Neural progenitor cell (in vitro differentiated cells): ENCODE measurements around the gene SIPA1L3. TPM values are rescaled to one million over a fixed set of nuclear protein-coding genes. Genes with fewer than 3 reads are reported as not detected.

Experiments used
- DNase-seq: peaks from one replicate; pipeline ENCODE4 v3.0.0-alpha.2; 2016; ENCODE audit warnings: low spot score
- H2AFZ ChIP-seq: fragments of 200-600 bp; sonication (generic); replicated peaks from 2 replicates; pipeline ENCODE4 v1.6.1; 2016; ENCODE audit warnings: antibody characterized with exemption
- H3F3A ChIP-seq: fragments of 200-600 bp; sonication (generic); 2 replicates; pipeline ENCODE4 v1.6.1; 2016; ENCODE audit warnings: antibody characterized with exemption, low read depth
- H3K27ac ChIP-seq: fragments of 200-600 bp; sonication (generic); 2 replicates; pipeline ENCODE4 v1.5.1; 2016; ENCODE audit warnings: mild to moderate bottlenecking
- H3K27me3 ChIP-seq: fragments of 200-600 bp; sonication (generic); 2 replicates; pipeline ENCODE4 v1.6.1; 2016; ENCODE audit warnings: mild to moderate bottlenecking, moderate library complexity
- H3K36me3 ChIP-seq: fragments of 200-600 bp; sonication (generic); 2 replicates; pipeline ENCODE4 v1.5.1; 2016
- H3K4me1 ChIP-seq: fragments of 200-600 bp; sonication (generic); 2 replicates; pipeline ENCODE4 v1.6.1; 2016; ENCODE audit warnings: mixed run types
- H3K4me2 ChIP-seq: fragments of 200-600 bp; sonication (generic); 2 replicates; pipeline ENCODE4 v1.6.1; 2016
- H3K4me3 ChIP-seq: fragments of 200-600 bp; sonication (generic); 2 replicates; pipeline ENCODE4 v1.5.1; 2016
- H3K79me2 ChIP-seq: fragments of 200-600 bp; sonication (generic); 2 replicates; pipeline ENCODE4 v1.6.1; 2016; ENCODE audit warnings: low read depth
- H3K9ac ChIP-seq: fragments of 200-600 bp; sonication (generic); 2 replicates; pipeline ENCODE4 v1.6.1; 2016
- H3K9me3 ChIP-seq: fragments of 200-600 bp; sonication (generic); 2 replicates; pipeline ENCODE4 v1.5.1; 2016; ENCODE audit warnings: low read depth
- H4K20me1 ChIP-seq: fragments of 200-600 bp; sonication (generic); 2 replicates; pipeline ENCODE4 v1.6.1; 2016; ENCODE audit warnings: low read depth
- H3K27ac Mint-ChIP-seq: 3 replicates; pipeline ENCODE4 v1.8.0; 2021; ENCODE audit warnings: mixed read lengths
- H3K27me3 Mint-ChIP-seq: 2 replicates; pipeline ENCODE4 v1.8.0; 2022; ENCODE audit warnings: low read depth, mild to moderate bottlenecking, inconsistent platforms, moderate library complexity, mixed read lengths; ENCODE audit not compliant: insufficient read depth
- H3K36me3 Mint-ChIP-seq: 3 replicates; pipeline ENCODE4 v1.8.0; 2021; ENCODE audit warnings: mixed read lengths
- H3K4me1 Mint-ChIP-seq: 3 replicates; pipeline ENCODE4 v1.8.0; 2021; ENCODE audit warnings: mixed read lengths
- H3K4me3 Mint-ChIP-seq: 3 replicates; pipeline ENCODE4 v1.8.0; 2021; ENCODE audit warnings: mild to moderate bottlenecking, moderate library complexity, mixed read lengths
- H3K9me3 Mint-ChIP-seq: 3 replicates; pipeline ENCODE4 v1.8.0; 2020; ENCODE audit warnings: mixed read lengths
- CTCF ChIP-seq: fragments of 200-600 bp; sonication (generic); IDR thresholded peaks from 2 replicates; pipeline ENCODE4 v1.5.1; 2017; ENCODE audit warnings: antibody characterized with exemption, mild to moderate bottlenecking
- EZH2 ChIP-seq: fragments of 200-600 bp; sonication (generic); IDR thresholded peaks from 2 replicates; pipeline ENCODE4 v1.6.1; 2017; ENCODE audit warnings: antibody characterized with exemption, mild to moderate bottlenecking, moderate library complexity
- EZH2phosphoT487 ChIP-seq: fragments of 200-600 bp; sonication (generic); IDR thresholded peaks from 2 replicates; pipeline ENCODE4 v1.6.1; 2017; ENCODE audit warnings: antibody characterized with exemption
- total RNA-seq: library from RNA; depleted of rRNA; stranded (reverse); fragments of >200 nt; gene quantifications from 2 replicates; pipeline ENCODE4 v1.2.3, GENCODE V29; 2015; ENCODE audit warnings: low replicate concordance

The SIPA1L3 gene
- total RNA-seq, 1 donor from 2014 or later: 19.2 TPM

GRCh38 chr19:38006361-38007045, 99.5 kb downstream of the SIPA1L3 start:
- Histone ChIP-seq H3K27ac (no peak overlapping the region), H4K20me1 (no peaks in the 10 kb centered on the region), H3K36me3 (no peaks in the 10 kb centered on the region), H3K4me2 (no peak overlapping the region), H3F3A (peaks cover 40% of the 10 kb centered on the region), H2AFZ (no peak overlapping the region), H3K4me3 (no peak overlapping the region), H3K79me2 (peaks cover 61% of the 10 kb centered on the region), H3K4me1 (peaks cover 28% of the 10 kb centered on the region), H3K9me3 (no peaks in the 10 kb centered on the region), H3K27me3 (no peaks in the 10 kb centered on the region), H3K9ac (no peak overlapping the region)
- H3K9me3 Mint-ChIP-seq: no peaks in the 10 kb centered on the region
- H3K4me3 Mint-ChIP-seq: no peak overlapping the region
- H3K27ac Mint-ChIP-seq: peak overlapping the region; percentile 4
- H3K27me3 Mint-ChIP-seq: peaks cover 2% of the 10 kb centered on the region
- H3K36me3 Mint-ChIP-seq: no peaks in the 10 kb centered on the region
- no peak for DNase-seq
- TF ChIP-seq EZH2 (no peak), EZH2phosphoT487 (no peak), CTCF (no peak)
- peaks cover 12% of the 10 kb centered on the region for H3K4me1 Mint-ChIP-seq

- H3K36me3 Mint-ChIP-seq: no peaks in the 10 kb centered on the region
- Histone ChIP-seq H2AFZ (no peak overlapping the region), H3K4me1 (peaks cover 15% of the 10 kb centered on the region), H4K20me1 (peaks cover 21% of the 10 kb centered on the region), H3F3A (peaks cover 10% of the 10 kb centered on the region), H3K27ac (no peak overlapping the region), H3K27me3 (no peaks in the 10 kb centered on the region), H3K9me3 (no peaks in the 10 kb centered on the region), H3K79me2 (peaks cover 63% of the 10 kb centered on the region), H3K9ac (no peak overlapping the region), H3K4me2 (no peak overlapping the region), H3K4me3 (no peak overlapping the region), H3K36me3 (no peaks in the 10 kb centered on the region)
- no peak for DNase-seq
- no peak for TF ChIP-seq EZH2
- TF ChIP-seq CTCF: no peak
- TF ChIP-seq EZH2phosphoT487: no peak
- H3K9me3 Mint-ChIP-seq: no peaks in the 10 kb centered on the region
- H3K4me1 Mint-ChIP-seq: peaks cover 24% of the 10 kb centered on the region
- H3K27ac Mint-ChIP-seq: no peak overlapping the region
- H3K27me3 Mint-ChIP-seq: peaks cover 4% of the 10 kb centered on the region
- no peak overlapping the region for H3K4me3 Mint-ChIP-seq
Observed at GRCh38 chr19:38009650-38010242, 102.7 kb downstream of the SIPA1L3 start.

- no peaks in the 10 kb centered on the region for H3K36me3 Mint-ChIP-seq
- Histone ChIP-seq H3K27ac (no peak overlapping the region), H3K4me3 (no peak overlapping the region), H4K20me1 (peaks cover 21% of the 10 kb centered on the region), H3K4me2 (no peak overlapping the region), H3K79me2 (peaks cover 50% of the 10 kb centered on the region), H3K4me1 (peaks cover 6% of the 10 kb centered on the region), H3K9me3 (no peaks in the 10 kb centered on the region), H3F3A (no peaks in the 10 kb centered on the region), H2AFZ (no peak overlapping the region), H3K27me3 (no peaks in the 10 kb centered on the region), H3K9ac (no peak overlapping the region), H3K36me3 (no peaks in the 10 kb centered on the region)
- TF ChIP-seq CTCF (no peak), EZH2 (no peak), EZH2phosphoT487 (no peak)
- H3K4me1 Mint-ChIP-seq: peaks cover 28% of the 10 kb centered on the region
- peaks cover 4% of the 10 kb centered on the region for H3K27me3 Mint-ChIP-seq
- no peak overlapping the region for H3K4me3 Mint-ChIP-seq
- no peak overlapping the region for H3K27ac Mint-ChIP-seq
- H3K9me3 Mint-ChIP-seq: no peaks in the 10 kb centered on the region
- DNase-seq: no peak
Observed at GRCh38 chr19:38011426-38011825, 104.4 kb downstream of the SIPA1L3 start.
